Measurements from ENCODE around the gene C9. TPM values are rescaled to one million over a fixed set of nuclear protein-coding genes. Genes with fewer than 3 reads are reported as not detected.

The C9 gene
- total and polyA plus RNA-seq, 2 of the 4 experiments (the other 2 are of a cell fraction), result not detected

DNA sequence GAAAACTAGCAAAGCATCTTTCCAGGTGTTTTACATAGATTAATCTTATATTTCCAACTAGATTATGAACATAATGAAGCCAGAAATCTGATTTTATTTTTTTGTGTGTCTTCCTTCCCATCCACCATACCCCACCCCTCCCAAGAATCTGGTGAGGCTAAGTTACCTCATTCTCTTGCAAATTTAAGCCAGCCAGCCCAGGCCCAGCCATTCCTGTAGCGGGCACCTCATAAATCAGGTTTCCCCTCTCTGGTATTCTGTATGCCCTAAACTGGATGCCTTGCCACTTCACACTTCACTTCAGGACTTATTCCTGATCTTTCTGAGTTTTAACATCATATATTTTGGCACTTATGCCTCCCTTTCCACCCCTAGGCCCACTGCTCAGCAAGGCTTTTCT, 21.8 kb downstream of the C9 start:
- DNase-seq (no peak), ATAC-seq (ENCODE audit: low read depth) (no peak)
- H3K4me3 ChIP-seq (ENCODE audit: insufficient read depth, low read depth, low read length), result no peak overlapping the region
- H2AK9ac ChIP-seq (replicated peaks; ENCODE audit: low read depth, low read length, poor library complexity), result no peak overlapping the region
- no peak overlapping the region for H2BK5ac ChIP-seq (ENCODE audit: low read depth, low read length, poor library complexity, severe bottlenecking)
- H2BK120ac ChIP-seq (ENCODE audit: low read depth, low read length), result no peak overlapping the region
- no peak overlapping the region for H3K18ac ChIP-seq (ENCODE audit: low read depth, low read length)
- TF ChIP-seq FOS (IDR thresholded peaks at IDR 0.05; ENCODE audit: low read depth, low read length), result no peak
- H2BK15ac ChIP-seq (ENCODE audit: low read depth, low read length), result no peak overlapping the region
- no peak overlapping the region for H4K91ac ChIP-seq (ENCODE audit: insufficient read depth, low read depth, low read length)
- dilution Hi-C loops (cut with HindIII; ENCODE audit: low sequenced_read_pairs, unreplicated experiment), result no loop called here
- H4K20me1 ChIP-seq (ENCODE audit: insufficient read depth, low read length), result no peaks in the 10 kb centered on the region
- H3K79me1 ChIP-seq (ENCODE audit: low read depth in 1 of 2, low read length in 2 of 2), result no peaks in the 10 kb centered on the region
- H3K14ac ChIP-seq (replicated peaks; ENCODE audit: low read depth, low read length), result no peak overlapping the region
- no peaks in the 10 kb centered on the region for H3K4me1 ChIP-seq (ENCODE audit: control insufficient read depth, insufficient read depth, low read length)
- BruUV-seq (replicated peaks), result no TSS peak
- in situ Hi-C loops (cut with MboI; ENCODE audit: low sequenced_read_pairs), result no loop called here
- no peak overlapping the region for H3K9ac ChIP-seq (ENCODE audit: low read depth, low read length)
- ChIA-PET POLR2A (ENCODE audit: unreplicated experiment) (no interaction called here), CTCF (no interaction called here)
- no peaks in the 10 kb centered on the region for H3K9me1 ChIP-seq (ENCODE audit: insufficient read depth, low read length)
- WGBS, 2 experiments (ENCODE audit: extremely low coverage in 2 of 2, insufficient read length in 1 of 2), result 100% methylated on average over 1 of the region's 1 CpG; no CpG with 5 or more reads in 1 of the 2 experiments
- intact Hi-C loops (cut with micrococcal nuclease), result no loop called here
- no peak overlapping the region for H4K5ac ChIP-seq (ENCODE audit: low read depth, low read length)
- no peak overlapping the region for H2AK5ac ChIP-seq (ENCODE audit: low read depth, low read length)
- no peak overlapping the region for H2BK20ac ChIP-seq (ENCODE audit: low read depth, low read length)
- H3K9me3 ChIP-seq (ENCODE audit: control insufficient read depth, insufficient read depth, low read length), result no peaks in the 10 kb centered on the region
- H3K4me2 ChIP-seq (ENCODE audit: low read depth, low read length), result no peak overlapping the region
- no peak overlapping the region for H3K4ac ChIP-seq (ENCODE audit: low read depth, low read length)
- H3K27me3 ChIP-seq (ENCODE audit: control insufficient read depth, insufficient read depth, low read length), result peaks cover 8% of the 10 kb centered on the region; the same call in 1 of the 2 replicates
- H3K36me3 ChIP-seq (ENCODE audit: control insufficient read depth, insufficient read depth, low read length), result no peaks in the 10 kb centered on the region
- no peak overlapping the region for H4K8ac ChIP-seq (ENCODE audit: low read depth in 2 of 2, low read length in 2 of 2)
- H3K27ac ChIP-seq (ENCODE audit: insufficient read depth, low read length), result no peak overlapping the region
- H3K56ac ChIP-seq (ENCODE audit: extremely low read depth, insufficient read depth, low read length), result no peak overlapping the region
- H3K23ac ChIP-seq (ENCODE audit: low read depth, low read length), result no peak overlapping the region
- H2AFZ ChIP-seq (replicated peaks; ENCODE audit: low read length, poor library complexity), result no peak overlapping the region
